Activated CD4-positive, alpha-beta memory T cell treated with anti-CD3 and anti-CD28 coated beads for 36 hours (primary cell): ENCODE data around the gene SEZ6L. TPM values are rescaled to one million over a fixed set of nuclear protein-coding genes. Genes with fewer than 3 reads are reported as not detected.

Experiments
- CTCF ChIA-PET: fragments of 350-600 bp; sonication (Branson Sonifier 250); formaldehyde crosslinking; loops from one replicate; lab custom pipeline; 2021; ENCODE audit warnings: antibody characterized with exemption, inconsistent platforms; lab: Charles Lee
- POLR2A ChIA-PET: fragments of 350-600 bp; sonication (Branson Sonifier 250); formaldehyde crosslinking; loops from one replicate; lab custom pipeline; 2021; ENCODE audit warnings: antibody characterized with exemption; lab: Charles Lee
- DNase-seq: peaks from one replicate; pipeline ENCODE4 v3.0.0-alpha.2; 2020
- H3K27ac Mint-ChIP-seq: one replicate; pipeline ENCODE4 v1.8.0; 2021; ENCODE audit warnings: mixed read lengths
- H3K27me3 Mint-ChIP-seq: one replicate; pipeline ENCODE4 v1.8.0; 2021; ENCODE audit warnings: mixed read lengths
- H3K36me3 Mint-ChIP-seq: one replicate; pipeline ENCODE4 v1.8.0; 2021; ENCODE audit warnings: mixed read lengths
- H3K4me1 Mint-ChIP-seq: one replicate; pipeline ENCODE4 v1.8.0; 2021; ENCODE audit warnings: low read depth, mixed read lengths
- H3K4me3 Mint-ChIP-seq: one replicate; pipeline ENCODE4 v1.8.0; 2021; ENCODE audit warnings: mild to moderate bottlenecking, mixed read lengths
- H3K9me3 Mint-ChIP-seq: one replicate; pipeline ENCODE4 v1.8.0; 2021; ENCODE audit warnings: mixed read lengths
- intact Hi-C: fragments of 100-400 bp; cut with micrococcal nuclease; formaldehyde crosslinking; loops from one replicate; pipeline ENCODE4 v1.15.1; 2023
- total RNA-seq, 2 experiments: library from RNA; stranded (reverse); gene quantifications; one replicate each; pipeline ENCODE4 v1.2.3, GENCODE V29; 2021

The SEZ6L gene
- total RNA-seq, 2 experiments from 2014 or later, result not detected

DNA sequence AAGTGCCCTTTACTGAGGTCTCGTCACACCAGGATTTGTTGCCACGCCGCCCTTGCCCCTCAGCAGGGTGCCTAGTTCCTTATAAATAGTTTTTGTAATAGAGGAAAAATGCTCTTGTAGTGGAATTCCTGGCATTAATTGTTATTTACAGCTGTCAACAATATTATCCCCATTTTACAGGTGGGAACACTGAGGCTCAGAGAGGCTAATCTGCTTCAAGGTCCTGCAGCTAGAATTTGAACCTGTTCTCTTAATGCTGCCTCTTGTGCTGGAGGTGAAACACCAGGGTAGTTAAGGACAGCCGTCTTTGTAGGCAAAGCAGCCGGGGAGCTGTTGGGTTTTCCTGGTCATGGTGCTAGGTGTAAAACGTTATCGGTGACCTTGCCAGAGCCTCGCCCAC, 159.0 kb downstream of the SEZ6L start:
- Mint-ChIP-seq H3K27ac (no peak overlapping the region), H3K4me3 (no peak overlapping the region), H3K4me1 (no peaks in the 10 kb centered on the region), H3K27me3 (peaks cover 5% of the 10 kb centered on the region), H3K36me3 (no peaks in the 10 kb centered on the region), H3K9me3 (no peaks in the 10 kb centered on the region)
- ChIA-PET CTCF (no interaction called here), POLR2A (no interaction called here)
- intact Hi-C loops, result no loop called here
- no peak for DNase-seq

DNA sequence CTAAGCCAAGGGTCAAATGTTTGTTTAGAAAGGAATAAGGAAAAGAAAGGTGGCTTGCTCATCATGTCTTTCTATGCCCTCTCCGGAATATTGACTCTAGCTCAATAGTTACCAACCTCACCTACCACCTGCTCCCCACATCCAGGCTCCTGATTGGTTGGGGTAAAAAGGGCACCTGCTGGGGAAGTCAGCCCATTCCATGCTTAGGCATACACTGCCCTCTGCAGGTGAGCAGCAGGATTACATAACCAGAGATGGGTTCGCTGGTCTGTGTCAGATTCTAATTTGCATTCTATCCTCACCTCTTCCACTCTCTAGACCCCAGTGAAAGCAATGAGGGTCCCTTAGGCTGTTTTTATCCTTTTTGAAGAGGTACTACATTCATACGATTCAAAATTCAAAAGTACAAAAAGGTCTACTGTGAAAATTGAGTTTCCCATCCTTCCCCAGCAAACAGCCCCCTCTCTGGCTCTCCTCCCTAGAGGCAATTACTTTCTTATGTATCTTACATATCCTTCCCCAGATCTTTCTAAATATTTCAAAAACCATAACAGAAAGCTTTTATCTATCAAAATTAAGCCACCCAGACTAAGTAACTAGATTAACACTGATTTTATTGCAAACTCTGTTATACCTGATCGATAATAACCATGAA, 161.8 kb downstream of the SEZ6L start:
- Mint-ChIP-seq H3K27me3 (peaks cover 14% of the 10 kb centered on the region), H3K9me3 (no peaks in the 10 kb centered on the region), H3K4me1 (no peaks in the 10 kb centered on the region), H3K27ac (no peak overlapping the region), H3K4me3 (no peak overlapping the region), H3K36me3 (no peaks in the 10 kb centered on the region)
- intact Hi-C loops, result loop anchor here (5.0 kb wide), 1 partner anchor 554 kb away; no protein-coding TSS in a partner anchor
- DNase-seq, result peak; percentile 65
- ChIA-PET CTCF (interaction anchor here (0.5 to 2.0 kb wide), 13 partner anchors 9 to 1250 kb away, joined by 3 to 14 read pairs (median 5); no protein-coding TSS in a partner anchor), POLR2A (no interaction called here)

- Mint-ChIP-seq H3K4me3 (no peak overlapping the region), H3K36me3 (no peaks in the 10 kb centered on the region), H3K27ac (no peak overlapping the region), H3K4me1 (no peaks in the 10 kb centered on the region), H3K27me3 (peaks cover 14% of the 10 kb centered on the region), H3K9me3 (no peaks in the 10 kb centered on the region)
- ChIA-PET POLR2A (no interaction called here), CTCF (interaction anchor here (1.2 kb wide), 1 partner anchor 34 kb away, joined by 3 read pairs; no protein-coding TSS in a partner anchor)
- intact Hi-C loops, result loop anchor here (5.0 kb wide), 1 partner anchor 556 kb away; no protein-coding TSS in a partner anchor
- DNase-seq, result no peak
These were observed 164.0 kb downstream of the SEZ6L start for GRCh38 chr22:26333088-26333800.

DNA sequence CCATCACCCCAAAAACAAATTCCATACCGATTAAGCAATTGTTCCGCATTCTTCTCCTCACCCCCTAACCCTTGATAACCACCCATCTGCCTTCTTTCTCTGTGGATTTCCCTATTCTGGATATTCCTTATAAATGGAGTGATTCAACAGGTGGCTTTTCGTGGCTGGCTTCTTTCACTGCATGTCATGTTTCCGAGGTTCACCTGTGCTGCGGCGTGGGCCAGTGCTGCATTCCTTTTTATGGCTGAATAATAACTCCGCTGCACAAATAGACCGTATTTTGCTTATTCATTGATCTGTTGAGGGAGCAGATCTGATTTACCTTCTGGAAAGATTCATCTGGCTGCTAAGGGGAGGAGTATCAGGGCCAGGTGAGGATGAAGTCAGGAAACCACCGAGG, 165.0 kb downstream of the SEZ6L start:
- ChIA-PET CTCF (no interaction called here), POLR2A (no interaction called here)
- Mint-ChIP-seq H3K36me3 (no peaks in the 10 kb centered on the region), H3K27me3 (peaks cover 18% of the 10 kb centered on the region), H3K4me1 (no peaks in the 10 kb centered on the region), H3K9me3 (no peaks in the 10 kb centered on the region), H3K4me3 (no peak overlapping the region), H3K27ac (no peak overlapping the region)
- intact Hi-C loops, result loop anchor here (5.0 kb wide), 1 partner anchor 557 kb away; no protein-coding TSS in a partner anchor
- no peak for DNase-seq

DNA sequence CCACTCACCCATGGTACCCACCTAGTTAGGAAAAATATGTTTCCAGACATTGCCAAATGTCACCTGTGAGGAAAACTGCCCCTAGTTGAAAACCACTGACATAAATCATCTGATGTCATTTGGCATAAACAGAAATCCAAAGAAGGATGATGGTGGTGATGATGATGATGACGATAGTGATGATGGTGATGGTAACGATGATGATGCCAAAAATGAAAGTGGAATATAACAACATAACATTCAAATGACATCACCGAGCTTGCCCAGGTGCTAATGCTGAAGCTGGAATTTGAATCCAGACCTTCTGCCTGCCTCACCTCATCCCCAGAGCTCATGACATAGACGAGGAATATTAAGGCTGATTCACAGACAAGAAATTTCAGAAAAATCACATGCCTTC, 167.5 kb downstream of the SEZ6L start:
- no peak overlapping the region for H3K27ac Mint-ChIP-seq
- no peak overlapping the region for H3K4me3 Mint-ChIP-seq
- ChIA-PET POLR2A (no interaction called here), CTCF (interaction anchor here (0.7 to 1.7 kb wide), 3 partner anchors 29 to 564 kb away, joined by 3 read pairs; no protein-coding TSS in a partner anchor)
- no peaks in the 10 kb centered on the region for H3K36me3 Mint-ChIP-seq
- intact Hi-C loops, result no loop called here
- no peaks in the 10 kb centered on the region for H3K4me1 Mint-ChIP-seq
- peaks cover 25% of the 10 kb centered on the region for H3K27me3 Mint-ChIP-seq
- DNase-seq, result no peak
- H3K9me3 Mint-ChIP-seq, result no peaks in the 10 kb centered on the region

DNA sequence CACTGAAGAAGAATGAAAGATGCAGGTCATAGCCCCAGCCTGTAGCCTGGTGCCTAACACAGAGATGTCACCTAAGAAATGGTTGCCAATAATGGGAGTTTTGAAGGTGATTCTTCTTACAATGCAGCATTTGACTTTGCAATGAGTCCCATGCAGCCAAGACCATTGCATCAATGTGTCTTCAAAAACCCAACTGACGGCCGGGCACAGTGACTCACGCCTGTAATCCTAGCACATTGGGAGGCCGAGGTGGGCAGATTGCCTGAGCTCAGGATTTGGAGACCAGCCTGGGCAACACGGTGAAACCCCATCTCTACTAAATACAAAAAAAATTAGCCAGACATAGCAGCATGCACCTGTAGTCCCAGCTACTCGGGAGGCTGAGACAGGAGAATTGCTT, 170.5 kb downstream of the SEZ6L start:
- no peaks in the 10 kb centered on the region for H3K9me3 Mint-ChIP-seq
- ChIA-PET CTCF (no interaction called here), POLR2A (no interaction called here)
- no peaks in the 10 kb centered on the region for H3K36me3 Mint-ChIP-seq
- DNase-seq, result no peak
- H3K27me3 Mint-ChIP-seq, result peaks cover 24% of the 10 kb centered on the region
- no peak overlapping the region for H3K4me3 Mint-ChIP-seq
- H3K4me1 Mint-ChIP-seq, result no peaks in the 10 kb centered on the region
- intact Hi-C loops, result no loop called here
- no peak overlapping the region for H3K27ac Mint-ChIP-seq

DNA sequence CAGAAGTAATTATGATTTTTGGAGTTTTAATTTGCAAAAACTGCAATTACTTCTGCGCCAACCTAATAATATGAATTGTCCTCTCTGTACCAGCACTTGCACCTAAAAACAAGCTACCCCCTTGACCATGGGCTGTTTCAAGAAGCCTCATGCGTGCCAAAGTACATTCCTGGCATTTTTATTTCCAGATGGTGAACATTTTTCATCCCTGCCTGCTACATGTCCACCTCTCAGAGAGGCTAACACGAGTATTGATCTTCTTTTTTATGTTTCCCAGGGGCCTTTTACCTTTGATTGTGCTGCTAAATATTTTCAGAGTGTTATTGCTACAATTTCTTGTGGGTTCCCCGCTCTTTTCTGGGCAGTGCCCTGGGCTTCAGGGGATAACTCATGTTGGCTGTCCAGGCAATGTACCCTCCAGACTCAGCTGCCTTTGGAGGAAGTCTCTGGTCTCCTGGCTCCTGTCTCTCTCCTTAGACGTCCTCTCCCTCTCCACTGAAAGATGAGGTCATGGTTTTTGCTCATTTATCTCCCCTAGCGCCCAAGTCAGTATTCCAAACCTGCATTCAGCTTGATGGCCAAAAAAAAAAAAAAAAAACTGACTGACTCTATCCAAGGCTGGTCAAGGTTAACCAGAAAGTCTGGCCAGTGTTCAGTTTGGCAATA, 173.6 kb downstream of the SEZ6L start:
- DNase-seq, result no peak
- Mint-ChIP-seq H3K36me3 (no peaks in the 10 kb centered on the region), H3K27ac (no peak overlapping the region), H3K4me3 (no peak overlapping the region), H3K9me3 (peaks cover 3% of the 10 kb centered on the region), H3K27me3 (peaks cover 23% of the 10 kb centered on the region), H3K4me1 (no peaks in the 10 kb centered on the region)
- CTCF ChIA-PET, result no interaction called here
- intact Hi-C loops, result no loop called here
- POLR2A ChIA-PET, result no interaction called here

GRCh38 chr22:26345496-26345895, 176.2 kb downstream of the SEZ6L start:
- POLR2A ChIA-PET, result no interaction called here
- Mint-ChIP-seq H3K4me3 (no peak overlapping the region), H3K4me1 (no peaks in the 10 kb centered on the region), H3K36me3 (no peaks in the 10 kb centered on the region), H3K27ac (no peak overlapping the region), H3K9me3 (peaks cover 3% of the 10 kb centered on the region), H3K27me3 (peaks cover 13% of the 10 kb centered on the region)
- intact Hi-C loops, result no loop called here
- DNase-seq, result no peak
- CTCF ChIA-PET, result interaction anchor here (0.8 kb wide), 1 partner anchor 25 kb away, joined by 3 read pairs; no protein-coding TSS in a partner anchor

DNA sequence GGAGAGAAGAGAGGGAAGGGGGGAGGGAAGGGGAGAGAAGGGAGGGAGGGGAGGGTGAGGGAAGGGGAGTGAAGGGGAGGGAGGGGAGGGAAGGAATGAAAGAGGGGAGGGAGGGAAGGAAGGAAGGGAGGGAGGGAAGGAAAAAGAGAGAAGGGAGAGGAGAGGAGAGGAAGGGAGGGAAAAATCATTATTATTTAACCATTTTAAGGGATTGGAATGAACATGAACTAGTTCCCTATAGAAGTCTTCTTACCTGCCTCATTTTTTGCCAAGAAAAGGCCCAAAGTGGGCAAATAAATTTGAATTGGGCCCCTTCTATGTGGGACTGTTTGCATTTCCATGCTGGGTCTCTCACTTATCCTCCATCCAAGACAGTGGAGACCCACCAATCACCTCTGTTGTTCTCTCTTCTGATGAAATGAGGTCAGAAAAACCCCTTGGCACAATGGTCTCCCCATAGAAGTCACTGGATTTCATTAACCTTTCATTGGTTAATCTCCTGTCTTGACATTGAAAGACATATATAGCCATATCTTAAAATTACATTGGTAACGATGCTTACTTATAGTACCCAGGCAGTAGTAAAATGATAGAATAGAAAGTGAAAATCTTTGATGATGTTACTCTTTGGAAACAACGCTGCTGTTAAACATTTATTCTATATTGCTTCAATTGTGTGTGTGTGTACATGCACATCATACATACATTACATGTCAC, 179.7 kb downstream of the SEZ6L start:
- POLR2A ChIA-PET, result no interaction called here
- intact Hi-C loops, result no loop called here
- H3K27ac Mint-ChIP-seq, result no peak overlapping the region
- no peaks in the 10 kb centered on the region for H3K36me3 Mint-ChIP-seq
- H3K27me3 Mint-ChIP-seq, result peaks cover 11% of the 10 kb centered on the region
- H3K4me1 Mint-ChIP-seq, result no peaks in the 10 kb centered on the region
- CTCF ChIA-PET, result no interaction called here
- no peak overlapping the region for H3K4me3 Mint-ChIP-seq
- peaks cover 3% of the 10 kb centered on the region for H3K9me3 Mint-ChIP-seq
- DNase-seq, result no peak

- DNase-seq, result no peak
- H3K9me3 Mint-ChIP-seq, result no peaks in the 10 kb centered on the region
- ChIA-PET CTCF (interaction anchor here (1.1 kb wide), 1 partner anchor 8 kb away, joined by 3 read pairs; no protein-coding TSS in a partner anchor), POLR2A (no interaction called here)
- H3K27me3 Mint-ChIP-seq, result peaks cover 11% of the 10 kb centered on the region
- intact Hi-C loops, result no loop called here
- H3K4me3 Mint-ChIP-seq, result no peak overlapping the region
- no peaks in the 10 kb centered on the region for H3K36me3 Mint-ChIP-seq
- H3K27ac Mint-ChIP-seq, result no peak overlapping the region
- H3K4me1 Mint-ChIP-seq, result no peaks in the 10 kb centered on the region
These were observed 185.4 kb downstream of the SEZ6L start for GRCh38 chr22:26354707-26355106.

- POLR2A ChIA-PET, result no interaction called here
- CTCF ChIA-PET, result interaction anchor here (0.6 to 2.2 kb wide), 3 partner anchors 10 to 38 kb away, joined by 3 to 14 read pairs (median 5); no protein-coding TSS in a partner anchor
- no peak overlapping the region for H3K27ac Mint-ChIP-seq
- intact Hi-C loops, result no loop called here
- no peak overlapping the region for H3K4me3 Mint-ChIP-seq
- H3K9me3 Mint-ChIP-seq, result no peaks in the 10 kb centered on the region
- peaks cover 3% of the 10 kb centered on the region for H3K4me1 Mint-ChIP-seq
- H3K27me3 Mint-ChIP-seq, result peaks cover 11% of the 10 kb centered on the region
- no peaks in the 10 kb centered on the region for H3K36me3 Mint-ChIP-seq
- DNase-seq, result no peak
These were observed 188.0 kb downstream of the SEZ6L start for GRCh38 chr22:26357281-26357680.
